Mesothelial cell of epicardium (in vitro differentiated cells): ENCODE measurements around the gene MGP. TPM values are rescaled to one million over a fixed set of nuclear protein-coding genes. Genes with fewer than 3 reads are reported as not detected.

Experiments
- DNase-seq, 2 experiments: peaks; one replicate each; pipeline ENCODE4 v3.0.0; 2021; ENCODE audit warnings: low spot score in 2 of 2; ENCODE audit not compliant: unreplicated experiment in 2 of 2
- H3K27ac Mint-ChIP-seq: 2 replicates; pipeline ENCODE4 v1.8.0; 2021; ENCODE audit warnings: mixed read lengths
- H3K27me3 Mint-ChIP-seq: 2 replicates; pipeline ENCODE4 v1.8.0; 2021; ENCODE audit warnings: low read depth, mixed read lengths
- H3K36me3 Mint-ChIP-seq: 2 replicates; pipeline ENCODE4 v1.8.0; 2021; ENCODE audit warnings: mixed read lengths
- H3K4me1 Mint-ChIP-seq: 2 replicates; pipeline ENCODE4 v1.8.0; 2021; ENCODE audit warnings: mixed read lengths
- H3K4me3 Mint-ChIP-seq: 2 replicates; pipeline ENCODE4 v1.8.0; 2021; ENCODE audit warnings: mild to moderate bottlenecking, moderate library complexity, mixed read lengths
- H3K9me3 Mint-ChIP-seq: 2 replicates; pipeline ENCODE4 v1.8.0; 2021; ENCODE audit warnings: mixed read lengths
- total RNA-seq: library from RNA; stranded (reverse); gene quantifications from 3 replicates; pipeline ENCODE4 v1.2.1, GENCODE V29; 2021
- TF ChIP-seq, protein P1 (sequence below): fragments of 200-600 bp; sonication (generic); IDR thresholded peaks from one replicate; pipeline ENCODE4 v1.5.0; 2021; ENCODE audit warnings: antibody characterized with exemption; ENCODE audit not compliant: unreplicated experiment

Gene MGP
- total RNA-seq, 1 donor from 2014 or later = 202 TPM

- peaks cover 2% of the 10 kb centered on the region for H3K9me3 Mint-ChIP-seq
- H3K27me3 Mint-ChIP-seq = no peaks in the 10 kb centered on the region
- H3K4me1 Mint-ChIP-seq = peaks cover 65% of the 10 kb centered on the region
- DNase-seq = no peak
- no peak overlapping the region for H3K4me3 Mint-ChIP-seq
- peak overlapping the region; percentile 88 for H3K27ac Mint-ChIP-seq
- TF ChIP-seq, protein P1, sequence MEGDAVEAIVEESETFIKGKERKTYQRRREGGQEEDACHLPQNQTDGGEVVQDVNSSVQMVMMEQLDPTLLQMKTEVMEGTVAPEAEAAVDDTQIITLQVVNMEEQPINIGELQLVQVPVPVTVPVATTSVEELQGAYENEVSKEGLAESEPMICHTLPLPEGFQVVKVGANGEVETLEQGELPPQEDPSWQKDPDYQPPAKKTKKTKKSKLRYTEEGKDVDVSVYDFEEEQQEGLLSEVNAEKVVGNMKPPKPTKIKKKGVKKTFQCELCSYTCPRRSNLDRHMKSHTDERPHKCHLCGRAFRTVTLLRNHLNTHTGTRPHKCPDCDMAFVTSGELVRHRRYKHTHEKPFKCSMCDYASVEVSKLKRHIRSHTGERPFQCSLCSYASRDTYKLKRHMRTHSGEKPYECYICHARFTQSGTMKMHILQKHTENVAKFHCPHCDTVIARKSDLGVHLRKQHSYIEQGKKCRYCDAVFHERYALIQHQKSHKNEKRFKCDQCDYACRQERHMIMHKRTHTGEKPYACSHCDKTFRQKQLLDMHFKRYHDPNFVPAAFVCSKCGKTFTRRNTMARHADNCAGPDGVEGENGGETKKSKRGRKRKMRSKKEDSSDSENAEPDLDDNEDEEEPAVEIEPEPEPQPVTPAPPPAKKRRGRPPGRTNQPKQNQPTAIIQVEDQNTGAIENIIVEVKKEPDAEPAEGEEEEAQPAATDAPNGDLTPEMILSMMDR = no peak
- no peaks in the 10 kb centered on the region for H3K36me3 Mint-ChIP-seq
Observed at GRCh38 chr12:14893506-14894250, 8.0 kb upstream of the MGP start.

DNA sequence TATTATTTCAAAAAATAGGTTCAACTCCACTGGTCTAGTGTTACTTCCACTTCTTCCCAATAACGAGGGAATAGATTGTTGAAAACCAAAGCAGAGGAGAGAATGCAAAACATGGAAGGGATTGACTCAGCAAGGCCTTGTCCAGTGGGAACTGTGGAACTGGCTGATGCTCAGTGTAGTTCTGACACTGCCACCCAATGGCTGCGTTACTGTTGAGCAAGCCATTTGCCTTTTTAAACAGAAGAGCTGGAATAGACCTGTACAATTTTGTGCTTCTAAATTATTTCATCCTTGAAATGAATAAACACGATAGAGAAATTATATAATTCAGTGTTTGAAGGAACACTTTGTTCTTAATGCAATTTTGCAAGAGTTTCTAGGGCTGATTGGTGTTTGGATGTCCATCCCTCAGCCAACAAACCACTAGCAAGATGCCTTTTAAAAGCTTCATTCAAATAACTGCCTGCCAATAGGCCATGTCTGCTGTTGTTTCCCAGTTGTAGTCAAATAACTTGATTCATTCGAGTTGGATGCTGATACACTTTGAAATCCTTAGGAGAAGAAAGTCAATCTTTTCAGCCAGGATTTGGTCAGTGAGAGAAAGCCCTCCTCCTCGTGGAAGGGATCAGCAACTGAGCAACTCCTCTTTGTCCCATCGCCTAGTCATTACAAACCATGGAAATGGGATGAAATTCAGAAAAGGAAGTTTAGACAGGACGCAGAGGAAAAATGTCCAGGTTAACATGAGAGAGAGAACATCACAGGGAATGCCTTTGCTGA, 7.3 kb upstream of the MGP start:
- peak overlapping the region; percentile 88 for H3K27ac Mint-ChIP-seq
- peaks cover 2% of the 10 kb centered on the region for H3K9me3 Mint-ChIP-seq
- H3K36me3 Mint-ChIP-seq = no peaks in the 10 kb centered on the region
- TF ChIP-seq, protein P1 = no peak
- H3K4me1 Mint-ChIP-seq = peaks cover 70% of the 10 kb centered on the region
- DNase-seq = no peak
- no peaks in the 10 kb centered on the region for H3K27me3 Mint-ChIP-seq
- H3K4me3 Mint-ChIP-seq = no peak overlapping the region

DNA sequence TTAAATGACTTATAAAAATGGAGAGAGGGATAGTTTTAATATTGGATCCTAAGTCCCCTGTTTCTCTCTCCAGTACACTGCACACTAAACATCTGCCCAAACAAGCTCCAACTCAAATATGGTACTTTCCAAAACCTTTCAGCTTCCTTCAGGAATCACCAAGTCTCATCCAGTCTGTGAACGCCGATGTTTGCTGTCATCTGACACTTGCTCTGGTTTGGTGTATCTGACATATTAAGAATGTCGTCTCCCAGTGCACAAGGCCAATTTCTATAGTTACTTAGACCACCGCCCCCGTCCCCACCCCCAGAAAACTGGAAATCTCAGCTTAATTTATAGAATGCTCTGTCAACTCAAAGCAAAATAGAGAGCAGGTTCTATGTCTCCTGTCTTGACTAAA, 5.0 kb upstream of the MGP start:
- Mint-ChIP-seq H3K4me3 (no peak overlapping the region), H3K4me1 (peaks cover 71% of the 10 kb centered on the region), H3K27me3 (no peaks in the 10 kb centered on the region), H3K27ac (peak overlapping the region; percentile 15), H3K36me3 (no peaks in the 10 kb centered on the region), H3K9me3 (peaks cover 2% of the 10 kb centered on the region)
- DNase-seq = no peak
- TF ChIP-seq, protein P1 = no peak

- peak overlapping the region; percentile 53 for H3K4me3 Mint-ChIP-seq
- peaks cover 70% of the 10 kb centered on the region for H3K4me1 Mint-ChIP-seq
Observed at GRCh38 chr12:14886271-14886670, 617 bp upstream of the MGP start.

DNA sequence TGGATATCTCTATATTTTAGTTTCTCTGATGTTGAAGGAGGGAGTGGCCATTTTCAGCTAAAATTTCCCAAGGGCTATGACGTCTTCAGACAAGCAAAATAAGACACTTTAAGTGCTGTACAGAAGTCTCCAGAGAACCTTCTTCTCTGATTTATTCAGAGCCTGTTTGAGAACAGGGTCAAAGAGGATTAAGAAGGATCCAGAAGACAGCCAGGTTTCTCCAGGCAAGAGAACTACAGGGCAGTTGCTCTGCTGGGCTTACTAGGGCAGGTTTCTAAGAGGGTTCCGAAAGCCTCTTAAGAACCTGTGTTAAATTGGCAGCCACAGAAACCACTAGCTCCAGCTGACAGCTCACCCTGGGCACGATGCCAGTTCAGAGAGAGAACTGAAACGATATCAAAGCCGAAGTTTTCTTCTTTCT, 1.2 kb downstream of the MGP start:
- H3K4me1 Mint-ChIP-seq = peaks cover 60% of the 10 kb centered on the region
- DNase-seq = peak; percentile 44 to 75
- peak overlapping the region; percentile 99 for H3K27ac Mint-ChIP-seq

More at GRCh38 chr12:14886271-14886670, 617 bp upstream of the MGP start:
- Mint-ChIP-seq H3K27ac (peak overlapping the region; percentile 90), H3K9me3 (no peaks in the 10 kb centered on the region), H3K36me3 (no peaks in the 10 kb centered on the region), H3K27me3 (no peaks in the 10 kb centered on the region)
- TF ChIP-seq, protein P1 = no peak
- peak in 1 of 2 experiments; percentile 49 for DNase-seq

More for the DNA sequence above, 1.2 kb downstream of the MGP start:
- TF ChIP-seq, protein P1 = no peak
- Mint-ChIP-seq H3K4me3 (peak overlapping the region; percentile 61), H3K27me3 (no peaks in the 10 kb centered on the region), H3K9me3 (peaks cover 3% of the 10 kb centered on the region), H3K36me3 (peaks cover 10% of the 10 kb centered on the region)
